ENCODE measurements around the gene ASIC3. TPM values are rescaled to one million over a fixed set of nuclear protein-coding genes. Genes with fewer than 3 reads are reported as not detected.

The ASIC3 gene
- total RNA-seq, 6 experiments from 2014 or later, result 0.53 to 1.2 (median 1.2) TPM

DNA sequence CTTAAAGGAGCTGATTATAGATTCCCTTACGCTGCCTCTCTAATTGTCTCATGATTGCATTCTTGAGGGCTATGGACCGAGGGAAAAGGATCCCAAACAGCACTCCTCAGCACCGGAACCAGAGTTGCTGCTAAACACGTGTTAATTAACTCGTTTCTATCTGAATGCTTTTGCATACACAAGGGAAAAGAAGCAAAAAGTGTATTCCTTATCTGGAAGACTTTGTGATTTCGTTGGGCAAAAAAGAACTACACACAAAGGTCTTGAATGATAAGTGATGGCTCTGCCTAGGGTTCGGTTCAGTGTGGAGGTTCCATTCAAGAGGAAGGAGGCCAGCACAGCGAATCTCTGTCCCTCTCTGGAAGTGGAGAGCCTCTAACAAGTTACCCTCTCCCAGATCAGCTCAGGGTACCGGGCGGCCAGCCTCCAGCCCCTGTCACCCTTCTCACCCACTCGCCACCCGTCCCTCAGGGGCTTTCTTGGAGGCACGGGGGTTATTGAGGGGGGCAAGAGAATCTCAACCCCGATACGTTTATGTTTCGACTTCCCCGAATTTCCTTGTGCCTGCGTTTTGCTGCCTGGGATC is 10.5 kb downstream of the ASIC3 start:
- H3K27ac ChIP-seq, result peak overlapping the region; percentile 89 to 96 (median 94)
- no peaks in the 10 kb centered on the region for H3K9me3 ChIP-seq
- TF ChIP-seq, protein P1, sequence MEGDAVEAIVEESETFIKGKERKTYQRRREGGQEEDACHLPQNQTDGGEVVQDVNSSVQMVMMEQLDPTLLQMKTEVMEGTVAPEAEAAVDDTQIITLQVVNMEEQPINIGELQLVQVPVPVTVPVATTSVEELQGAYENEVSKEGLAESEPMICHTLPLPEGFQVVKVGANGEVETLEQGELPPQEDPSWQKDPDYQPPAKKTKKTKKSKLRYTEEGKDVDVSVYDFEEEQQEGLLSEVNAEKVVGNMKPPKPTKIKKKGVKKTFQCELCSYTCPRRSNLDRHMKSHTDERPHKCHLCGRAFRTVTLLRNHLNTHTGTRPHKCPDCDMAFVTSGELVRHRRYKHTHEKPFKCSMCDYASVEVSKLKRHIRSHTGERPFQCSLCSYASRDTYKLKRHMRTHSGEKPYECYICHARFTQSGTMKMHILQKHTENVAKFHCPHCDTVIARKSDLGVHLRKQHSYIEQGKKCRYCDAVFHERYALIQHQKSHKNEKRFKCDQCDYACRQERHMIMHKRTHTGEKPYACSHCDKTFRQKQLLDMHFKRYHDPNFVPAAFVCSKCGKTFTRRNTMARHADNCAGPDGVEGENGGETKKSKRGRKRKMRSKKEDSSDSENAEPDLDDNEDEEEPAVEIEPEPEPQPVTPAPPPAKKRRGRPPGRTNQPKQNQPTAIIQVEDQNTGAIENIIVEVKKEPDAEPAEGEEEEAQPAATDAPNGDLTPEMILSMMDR (IDR thresholded peaks at IDR 0.05), result no peak
- no peak for TF ChIP-seq POLR2A (IDR thresholded peaks at IDR 0.05)
- peaks cover 0 to 40% (median 16%) of the 10 kb centered on the region in 4 donors for H3K4me1 ChIP-seq
- WGBS (ENCODE audit: insufficient coverage, low coverage, low lambda C conversion rate, missing lambda C conversion rate), result 3% methylated on average over 14 of the region's 18 CpGs
- H3K27me3 ChIP-seq, result no peaks in the 10 kb centered on the region
- H3K4me3 ChIP-seq, result peak overlapping the region; percentile 85 to 92 (median 87)
- no peaks in the 10 kb centered on the region for H3K36me3 ChIP-seq
- ATAC-seq (no peak), DNase-seq (no peak)
- intact Hi-C loops (cut with DNase I), result no loop called here

GRCh38 chr7:151059367-151060112 is 11.2 kb downstream of the ASIC3 start, which contains the start of gene SLC4A2:
Gene SLC4A2 (plus strand): TSS chr7:151059589. CDS start chr7:151061988, 2,399 bp downstream.
- H3K9me3 ChIP-seq, result no peaks in the 10 kb centered on the region
- no peaks in the 10 kb centered on the region for H3K27me3 ChIP-seq
- intact Hi-C loops (cut with DNase I), result no loop called here
- peak within 1 kb of the TSS; percentile 89 to 96 (median 94) for H3K27ac ChIP-seq
- under 1% methylated on average over 14 of the region's 75 CpGs for WGBS (ENCODE audit: insufficient coverage, low coverage, low lambda C conversion rate, missing lambda C conversion rate)
- H3K36me3 ChIP-seq, result peaks cover 0 to 3% (median under 1%) of the 10 kb centered on the region in 4 donors
- peak within 1 kb of the TSS; percentile 85 to 92 (median 87) for H3K4me3 ChIP-seq
- H3K4me1 ChIP-seq, result peaks cover 0 to 42% (median 17%) of the 10 kb centered on the region in 4 donors
- ATAC-seq, result peak; percentile 26 to 50 (median 36)
- peak; percentile 81 to 88 (median 87) for DNase-seq
- peak; percentile 40 for TF ChIP-seq POLR2A (IDR thresholded peaks at IDR 0.05)
- TF ChIP-seq, protein P1 (IDR thresholded peaks at IDR 0.05), result peak; percentile 22 to 42 (median 37)

DNA sequence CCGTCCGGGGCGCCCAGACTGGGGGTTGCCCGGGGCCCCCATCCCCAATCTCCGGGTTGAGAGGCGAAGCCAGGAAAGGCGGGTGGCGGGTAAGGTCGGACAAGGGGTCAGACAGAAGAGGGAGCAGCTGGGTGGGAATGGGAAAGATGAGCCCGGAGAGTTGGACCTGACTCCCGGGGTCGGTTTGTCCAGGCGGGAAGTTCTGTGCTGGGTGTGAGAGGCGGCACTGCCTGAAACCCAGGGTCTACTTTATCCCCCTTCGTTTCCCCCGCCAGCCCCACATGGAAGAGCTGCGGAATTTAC is 11.7 kb downstream of the ASIC3 start:
- Histone ChIP-seq H3K4me1 (peaks cover 0 to 42% (median 17%) of the 10 kb centered on the region in 4 donors), H3K9me3 (no peaks in the 10 kb centered on the region)
- intact Hi-C loops (cut with DNase I), result no loop called here

DNA sequence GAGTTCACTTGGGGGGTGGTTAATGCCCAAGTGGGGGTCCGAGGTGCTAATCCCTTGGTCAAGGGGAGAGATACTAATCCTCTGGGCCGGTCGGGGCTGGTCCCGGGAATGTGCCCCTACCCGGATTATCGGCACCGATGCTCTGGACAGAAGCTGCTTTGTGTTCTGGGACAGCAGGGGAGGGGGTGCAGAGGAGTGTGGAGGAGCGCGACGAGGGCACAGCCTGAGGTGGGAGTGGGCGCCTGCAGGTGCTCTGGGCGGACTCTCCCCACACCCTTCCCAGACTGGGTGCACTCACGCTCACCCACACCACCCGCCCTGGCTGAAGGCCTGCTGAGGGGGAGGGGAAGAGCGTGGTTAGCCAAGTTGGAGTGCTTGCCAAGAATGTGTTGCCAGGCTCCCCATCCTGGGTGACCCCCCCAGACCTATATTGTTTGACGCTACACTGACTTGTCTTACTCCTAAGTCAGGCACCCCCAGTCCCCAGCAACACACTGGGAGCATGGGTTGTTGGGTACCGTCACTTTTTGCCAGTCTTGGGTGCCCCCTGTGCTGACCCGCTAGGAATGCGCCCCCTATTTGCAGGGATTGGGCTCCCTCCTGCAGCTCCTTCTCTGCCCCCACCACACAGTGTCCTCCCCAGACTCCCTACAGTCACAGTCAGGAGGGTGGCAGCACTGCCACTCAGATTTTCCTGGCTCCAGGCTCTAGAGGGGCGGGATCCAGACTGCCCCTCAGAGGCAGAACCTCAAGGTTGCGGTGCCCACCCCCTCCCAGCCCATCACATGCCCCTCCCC is 12.3 kb downstream of the ASIC3 start:
- no peak for ATAC-seq
- Histone ChIP-seq H3K36me3 (peaks cover 0 to 12% (median 5%) of the 10 kb centered on the region in 4 donors), H3K9me3 (no peaks in the 10 kb centered on the region), H3K4me3 (peak overlapping the region; percentile 85 to 92 (median 87)), H3K27me3 (no peaks in the 10 kb centered on the region), H3K4me1 (peaks cover 0 to 42% (median 17%) of the 10 kb centered on the region in 4 donors), H3K27ac (peak overlapping the region in 2 of 3 donors; percentile 89 to 94)
- 2% methylated on average over 6 of the region's 21 CpGs for WGBS (ENCODE audit: insufficient coverage, low coverage, low lambda C conversion rate, missing lambda C conversion rate)
- DNase-seq, result peak in 2 of 3 donors; percentile 54 to 67
- no peak for TF ChIP-seq POLR2A (IDR thresholded peaks at IDR 0.05)
- TF ChIP-seq, protein P1 (IDR thresholded peaks at IDR 0.05), result no peak
- intact Hi-C loops (cut with DNase I), result no loop called here

More for the DNA sequence above, 11.7 kb downstream of the ASIC3 start:
- DNase-seq (no peak), ATAC-seq (no peak)
- Histone ChIP-seq H3K36me3 (peaks cover 0 to 8% (median 3%) of the 10 kb centered on the region in 4 donors), H3K4me3 (peak overlapping the region; percentile 85 to 92 (median 87)), H3K27ac (peak overlapping the region; percentile 89 to 96 (median 94)), H3K27me3 (no peaks in the 10 kb centered on the region)
- WGBS (ENCODE audit: insufficient coverage, low coverage, low lambda C conversion rate, missing lambda C conversion rate), result 0% methylated on average over 2 of the region's 17 CpGs
- TF ChIP-seq POLR2A (IDR thresholded peaks at IDR 0.05), result no peak
- TF ChIP-seq, protein P1 (IDR thresholded peaks at IDR 0.05), result peak in 1 of 4 donors; percentile 2

Measured in right lobe of liver (tissue), 6 donors.